NCI-H345 (cell line): ENCODE results near the gene KCNE4.
A peak's percentile ranks its signal among the peaks of the same experiment; 100 is the strongest.
"Not testable (repeated sequence)": the region's sequence is repeated elsewhere in the genome, so short reads cannot be mapped to it uniquely, and the experiment has no call there.

Experiments
- DNase-seq: peaks from one replicate; lab custom pipeline; 2025; lab: John Stamatoyannopoulos, UW

KCNE4 gene

DNA sequence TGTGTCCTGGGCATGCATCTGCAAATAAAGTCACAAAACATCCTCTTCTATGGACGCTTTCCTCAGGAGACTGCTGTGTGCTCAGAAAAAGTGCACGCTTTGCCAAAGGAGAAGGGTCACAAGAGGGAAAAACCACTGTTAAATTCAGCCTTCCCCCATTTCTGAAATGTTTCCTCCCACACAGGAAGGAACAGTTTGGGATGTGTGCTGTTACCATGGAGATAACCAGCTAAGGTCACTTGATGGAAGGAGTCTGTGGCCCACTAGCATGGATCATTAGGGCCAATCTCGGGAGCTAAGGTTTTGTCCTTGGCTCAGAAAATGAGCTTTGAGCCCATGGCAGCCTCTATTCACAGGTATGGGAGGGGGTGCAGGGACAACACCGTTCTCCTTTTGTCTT is 5.6 kb downstream of the KCNE4 start:
- no peak for DNase-seq

DNA sequence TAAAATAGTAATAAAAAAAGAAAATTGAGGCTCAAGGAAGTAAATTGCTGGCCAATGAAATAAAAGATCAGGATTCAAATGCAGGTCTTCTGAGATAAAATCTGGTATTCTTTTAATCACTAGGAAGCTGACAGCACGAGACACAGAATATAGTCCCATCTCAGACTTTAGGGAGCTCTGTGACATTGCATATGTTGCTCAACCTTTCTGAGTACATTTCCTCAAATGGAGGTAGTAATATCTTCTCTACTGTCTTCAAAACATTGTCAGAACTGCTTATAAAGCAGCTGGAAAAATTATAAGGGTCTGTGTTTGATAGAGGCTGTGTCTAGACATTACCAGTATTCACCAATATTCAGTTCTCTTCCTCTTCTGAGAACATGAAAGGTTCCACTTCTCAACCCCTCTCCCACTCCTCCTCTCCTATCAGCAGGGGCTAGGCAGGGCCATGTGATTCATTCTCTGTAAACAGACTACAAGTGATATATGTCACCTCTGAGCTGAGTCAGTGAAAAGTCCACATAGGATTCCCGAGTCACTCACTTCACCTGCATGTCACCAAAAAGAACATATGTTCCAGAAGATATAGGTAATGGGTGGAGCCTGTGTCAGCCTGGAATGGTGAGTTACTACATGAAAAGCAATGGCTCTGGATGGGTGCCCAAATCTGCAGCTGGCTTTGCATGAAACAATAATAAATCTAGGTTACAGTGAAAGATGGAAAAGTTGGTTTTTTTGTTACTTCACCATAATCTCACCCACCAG is 7.1 kb downstream of the KCNE4 start:
- peak; percentile 62 for DNase-seq

DNA sequence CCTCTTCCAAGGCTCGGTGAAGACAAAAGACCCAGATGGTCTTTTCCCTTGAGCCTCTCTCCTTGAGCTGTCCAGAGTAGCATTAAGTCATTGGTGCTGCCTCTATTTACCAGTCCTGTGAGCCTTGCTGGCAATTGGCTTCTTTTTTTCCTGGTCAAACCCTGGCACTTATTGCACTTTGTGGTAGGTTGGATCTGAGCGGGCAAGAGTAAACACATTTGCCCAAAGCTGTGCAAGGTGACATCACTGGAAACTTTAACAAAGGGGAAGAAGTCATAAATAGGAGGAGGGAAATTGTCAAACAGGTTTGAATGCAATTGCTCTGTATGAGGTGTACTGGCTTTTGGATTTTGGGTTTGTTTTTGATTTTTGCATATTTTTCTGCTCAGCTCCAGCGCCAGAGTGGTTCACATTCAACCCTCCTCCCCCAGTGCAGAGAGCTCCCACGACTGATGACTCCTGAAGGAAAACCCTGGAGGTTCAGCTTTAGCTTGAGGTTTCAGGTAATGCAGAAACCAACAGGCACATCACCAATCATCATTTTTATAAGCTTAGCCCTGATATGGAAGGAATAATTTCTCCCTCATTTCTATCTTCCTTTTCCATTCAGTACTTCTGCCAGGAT is 8.3 kb downstream of the KCNE4 start:
- no peak for DNase-seq

DNA sequence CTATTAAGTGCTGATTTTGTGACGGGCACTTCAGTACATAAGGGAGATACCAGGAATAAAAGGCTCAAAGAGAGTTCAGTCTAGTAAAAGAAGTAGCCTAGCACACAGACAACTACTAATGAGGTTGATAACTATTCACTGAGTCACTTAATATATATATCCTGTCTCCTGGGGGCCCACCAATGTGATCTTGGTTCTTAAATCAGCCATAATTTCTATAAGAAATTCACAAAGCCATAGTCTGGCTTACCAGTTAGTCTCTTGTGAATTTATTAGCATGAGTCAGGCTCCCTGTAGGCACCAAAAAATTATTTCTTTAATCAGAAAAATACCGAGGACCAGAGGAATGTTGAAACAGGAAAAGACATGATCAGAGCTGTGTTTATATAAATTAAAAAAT is 10.4 kb downstream of the KCNE4 start:
- no peak for DNase-seq

DNA sequence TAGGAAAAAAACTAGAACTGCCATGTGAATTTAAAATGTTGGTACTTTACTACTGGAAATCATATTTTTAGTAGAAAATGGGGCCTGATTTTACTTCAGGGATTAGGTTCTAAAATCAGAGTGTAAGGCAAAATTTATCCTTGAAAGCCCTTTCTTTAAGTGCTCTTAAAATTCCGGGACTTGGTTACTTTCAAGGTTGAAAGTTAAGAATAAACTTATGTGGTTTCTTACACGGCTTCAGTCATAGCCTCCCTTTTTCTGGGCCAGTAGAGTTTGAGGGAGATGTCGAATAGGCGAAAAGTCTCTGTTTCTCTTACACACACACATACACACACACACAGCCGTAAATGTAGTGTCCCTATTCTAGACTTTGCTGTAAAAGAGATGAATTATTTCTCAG is 13.1 kb downstream of the KCNE4 start:
- DNase-seq, result no peak

DNA sequence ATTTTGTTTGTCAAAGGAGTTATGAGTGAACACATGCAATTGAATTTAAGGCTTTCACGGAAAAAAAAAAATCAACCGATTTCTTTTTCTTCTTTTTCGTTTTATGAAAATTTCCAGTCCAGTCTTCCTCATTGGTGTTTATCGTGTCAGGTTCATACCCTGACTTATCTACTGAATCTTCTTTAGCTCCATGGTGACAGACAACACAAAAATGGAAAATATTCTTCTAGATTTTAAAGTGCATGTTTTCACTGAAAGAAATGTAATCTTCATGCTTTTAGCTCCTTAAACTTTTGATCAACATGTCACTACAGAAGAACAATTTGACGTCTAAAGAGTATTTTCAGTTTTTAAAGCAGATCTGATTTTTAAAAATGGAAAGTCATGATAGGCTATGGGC is 14.7 kb downstream of the KCNE4 start:
- DNase-seq, result no peak

DNA sequence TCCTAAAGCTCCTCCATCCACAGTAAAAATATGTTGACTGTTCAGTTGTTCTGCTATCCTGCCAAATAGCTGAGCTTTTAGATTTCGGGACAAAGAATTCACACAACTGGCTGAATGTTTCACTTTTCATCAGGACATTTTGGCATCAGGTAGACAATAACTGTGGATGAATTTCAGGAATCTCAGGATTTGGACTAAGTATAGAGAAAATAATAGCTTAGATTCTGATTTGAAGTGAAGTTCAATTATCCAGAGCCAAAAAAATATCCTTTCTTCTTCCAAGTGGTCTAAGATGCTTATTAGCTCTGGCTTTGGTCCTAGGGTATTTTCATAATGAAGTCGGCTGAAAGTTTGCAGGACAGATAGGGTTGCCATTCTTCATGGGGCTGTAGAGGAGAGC is 16.1 kb downstream of the KCNE4 start:
- no peak for DNase-seq

DNA sequence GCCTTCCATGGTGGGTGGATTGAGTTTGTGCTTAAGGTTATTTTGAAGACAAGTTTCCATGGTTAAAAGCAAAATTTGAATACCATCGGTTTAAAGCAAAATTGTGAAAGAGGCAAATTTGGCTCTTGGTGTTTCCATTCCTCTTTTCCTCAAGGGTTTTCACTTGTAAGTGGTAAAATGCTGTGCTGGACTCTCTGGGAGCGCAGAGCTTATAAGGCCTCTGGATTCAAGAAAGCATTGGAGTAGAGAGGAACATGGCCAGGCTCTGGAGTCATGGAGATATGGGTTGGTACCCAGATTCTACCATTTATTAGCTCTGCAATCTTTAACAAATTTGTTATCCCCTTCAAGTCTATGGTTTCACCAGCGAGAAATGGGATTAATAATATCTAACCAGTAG is 17.5 kb downstream of the KCNE4 start:
- no peak for DNase-seq

DNA sequence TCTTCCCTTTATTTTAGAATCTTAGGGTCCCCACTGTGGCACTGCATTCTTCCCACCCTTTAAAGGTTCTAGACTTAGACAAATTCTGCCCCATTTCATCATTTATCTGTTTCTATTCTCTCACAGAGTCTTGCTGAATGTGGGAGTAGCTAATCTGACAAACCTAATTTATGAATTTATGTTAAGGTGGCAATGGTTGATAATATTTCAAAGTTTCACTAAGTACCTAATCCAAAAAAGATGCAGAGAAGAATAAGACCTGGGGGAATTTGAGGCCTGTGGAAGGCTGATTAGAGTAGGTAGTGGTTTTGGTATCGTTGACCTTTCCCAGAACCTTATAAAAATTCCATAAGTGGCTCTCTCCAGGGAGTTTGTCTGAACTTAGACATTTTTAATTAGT is 18.0 kb downstream of the KCNE4 start:
- no peak for DNase-seq

DNA sequence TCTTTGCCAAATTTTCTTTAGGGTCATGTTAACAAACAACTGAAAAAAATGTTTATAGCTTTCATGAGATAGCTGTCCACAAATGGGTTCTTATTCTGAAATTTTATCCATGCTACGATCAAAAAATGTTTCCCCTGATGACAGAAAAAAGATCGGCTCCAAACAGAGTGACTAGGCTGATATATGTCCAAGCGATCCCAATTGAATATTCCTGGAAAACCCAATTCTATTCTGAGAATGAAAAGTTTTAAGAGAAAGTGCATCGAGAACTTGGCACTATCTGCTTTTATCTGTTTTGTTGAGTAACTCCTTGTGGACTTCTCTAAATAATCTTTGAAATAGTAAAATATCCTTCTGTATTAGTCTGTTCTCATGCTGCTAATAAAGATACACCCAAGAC is 19.1 kb downstream of the KCNE4 start:
- no peak for DNase-seq

DNA sequence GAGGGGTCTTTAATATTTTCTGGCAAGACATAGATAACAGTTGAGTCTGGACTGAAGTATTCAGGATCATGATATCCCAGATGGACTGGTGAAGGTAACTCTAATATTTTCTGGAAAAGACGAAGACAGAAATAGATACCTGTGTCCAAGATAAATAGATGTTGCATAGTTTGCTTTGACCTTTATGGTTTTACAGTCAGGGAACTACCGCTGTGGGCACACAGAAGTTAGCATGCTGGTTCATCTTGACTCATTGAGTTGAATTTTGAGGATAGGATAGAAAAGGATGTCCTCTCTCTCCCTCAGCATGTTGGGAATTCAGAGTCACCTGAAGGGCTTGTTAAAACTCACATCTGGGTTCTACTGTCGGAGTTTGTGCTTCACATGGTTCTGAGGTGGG is 20.8 kb downstream of the KCNE4 start:
- no peak for DNase-seq

DNA sequence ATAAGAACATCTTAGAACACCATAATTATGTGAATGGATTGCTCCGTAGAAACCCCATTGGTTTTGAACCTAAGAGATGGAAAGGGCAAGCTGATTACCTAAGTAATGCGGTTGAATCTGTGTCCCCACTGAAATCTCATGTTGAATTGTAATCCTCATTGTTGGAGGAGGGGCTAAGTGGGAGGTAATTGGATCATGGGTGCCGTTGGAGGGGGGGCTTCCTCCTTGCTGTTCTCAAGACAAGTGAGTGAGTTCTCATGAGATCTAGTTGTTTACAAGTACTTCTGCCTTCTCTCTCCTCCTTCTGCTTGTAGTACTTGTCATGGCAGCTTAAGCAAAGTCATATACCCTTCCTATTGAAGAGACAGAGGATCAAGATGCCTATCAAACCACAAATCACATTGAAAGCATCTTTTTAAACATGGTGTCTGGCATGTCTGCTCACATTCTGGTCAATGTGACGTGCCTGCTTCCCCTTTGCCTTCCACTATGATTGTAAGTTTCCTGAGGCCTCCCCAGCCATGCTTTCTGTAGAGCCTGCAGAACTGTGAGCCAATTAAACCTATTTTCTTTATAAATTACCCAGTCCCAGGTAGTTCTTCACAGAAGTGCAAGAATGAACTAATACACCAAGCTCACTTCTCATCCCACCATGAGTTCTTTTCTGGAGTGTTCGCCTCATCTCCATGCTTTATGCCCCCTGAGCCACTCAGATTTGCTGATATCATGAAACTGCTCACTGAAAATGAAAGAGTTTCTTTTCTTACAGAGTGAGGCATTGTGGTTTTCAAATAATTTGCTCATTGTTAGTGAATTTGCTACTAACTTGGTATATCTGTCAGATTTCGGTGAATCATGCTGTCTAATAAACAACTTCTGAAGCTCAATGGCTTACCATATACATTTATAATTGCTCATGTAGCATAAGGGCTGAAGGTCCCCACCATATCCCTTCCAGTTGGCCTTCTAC is 23.6 kb downstream of the KCNE4 start:
- DNase-seq, result no peak

DNA sequence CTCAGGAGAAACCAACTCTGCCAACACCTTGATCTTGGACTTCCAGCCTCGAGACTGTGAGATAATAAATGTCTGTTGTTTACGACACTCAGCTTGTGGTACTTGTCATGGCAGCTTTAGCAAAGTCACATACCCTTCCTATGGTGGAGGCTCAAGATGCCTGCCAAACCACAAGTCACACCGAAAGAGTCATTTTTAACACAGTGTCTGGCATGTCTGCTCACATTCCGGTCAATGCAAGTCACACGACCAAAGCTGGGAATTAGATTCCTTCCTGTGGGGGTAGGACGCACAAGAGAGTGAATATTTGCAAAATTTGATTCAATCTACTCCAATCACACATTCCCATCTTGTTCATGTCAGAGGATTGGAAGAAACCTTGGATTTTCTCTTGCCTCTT is 24.6 kb downstream of the KCNE4 start:
- no peak for DNase-seq

DNA sequence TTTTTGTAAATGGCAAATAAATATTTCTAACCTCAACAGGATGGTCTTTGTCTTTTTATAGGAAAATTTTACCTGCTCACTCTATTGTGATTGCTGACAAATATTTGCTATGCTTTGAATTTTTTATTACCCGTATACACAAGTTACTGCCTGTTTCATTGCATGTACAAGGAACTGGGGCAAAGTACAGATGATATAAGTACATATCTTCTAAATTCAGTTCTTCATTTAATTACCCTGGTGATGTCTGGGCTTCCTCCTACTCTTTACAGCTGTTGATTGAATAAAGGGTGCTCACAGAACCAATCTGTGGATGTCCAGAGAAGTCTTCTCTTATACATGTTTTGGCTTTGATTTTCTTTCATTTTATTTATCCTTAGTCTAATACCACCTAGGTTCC is 26.5 kb downstream of the KCNE4 start:
- DNase-seq, result no peak

DNA sequence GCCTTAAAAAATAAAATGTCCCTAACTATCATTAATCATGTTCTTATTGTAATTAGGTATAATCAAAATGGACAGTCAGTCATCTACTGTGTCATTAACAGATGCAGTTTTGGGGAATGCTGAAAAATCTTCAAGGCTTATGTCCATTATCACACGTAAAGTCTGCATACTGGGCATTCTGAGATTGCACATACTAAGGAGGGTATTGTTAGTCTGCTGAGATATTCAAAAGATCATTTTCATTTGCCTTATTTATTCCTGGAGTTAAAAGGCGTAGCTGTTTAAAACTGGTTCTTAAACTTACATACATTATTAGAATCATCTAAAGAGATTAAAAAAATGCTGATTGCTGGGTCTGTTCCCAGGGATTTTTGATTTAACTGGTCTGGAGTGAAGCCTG is 27.4 kb downstream of the KCNE4 start:
- no peak for DNase-seq

DNA sequence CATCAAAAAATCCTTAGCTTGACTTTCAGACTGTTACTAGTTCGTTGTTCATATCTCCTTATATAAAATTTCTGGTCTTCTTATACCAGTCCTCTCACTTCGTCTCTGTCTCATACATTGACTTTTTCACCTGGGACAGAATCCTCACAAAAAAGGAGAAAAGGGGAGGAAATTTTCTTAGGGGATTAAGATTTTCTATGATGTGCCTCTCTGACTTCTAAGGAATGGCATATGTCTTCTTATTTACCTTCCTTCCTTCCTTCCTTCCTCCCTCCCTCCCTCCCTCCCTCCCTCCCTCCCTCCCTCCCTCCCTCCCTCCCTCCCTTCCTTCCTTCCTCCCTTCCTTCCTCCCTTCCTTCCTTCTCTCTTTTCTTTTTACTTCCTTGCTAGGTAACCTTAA is 27.9 kb downstream of the KCNE4 start:
- DNase-seq, result no peak

DNA sequence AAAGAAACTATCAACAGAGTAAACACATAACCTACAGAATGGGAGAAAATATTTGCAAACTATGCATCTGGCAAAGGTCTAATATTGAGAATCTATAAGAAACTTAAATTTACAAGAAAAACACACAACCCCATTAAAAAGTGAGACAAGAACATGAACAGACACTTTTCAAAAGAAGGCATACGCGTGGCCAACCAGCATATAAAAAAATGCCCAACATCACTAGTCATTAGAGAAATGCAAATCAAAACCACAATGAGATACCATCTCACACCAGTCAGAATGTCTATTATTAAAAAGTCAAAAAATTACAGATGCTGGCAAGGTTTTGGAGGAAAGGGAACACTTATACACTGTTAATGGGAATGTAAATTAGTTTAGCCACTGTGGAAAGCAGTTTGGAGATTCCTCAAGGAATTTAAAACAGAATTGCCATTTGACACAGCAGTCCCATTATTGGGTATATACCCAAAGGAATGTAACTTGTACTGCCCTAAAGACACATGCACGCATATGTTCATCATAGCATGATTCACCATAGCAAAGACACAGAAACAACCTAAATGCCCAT is 28.9 kb downstream of the KCNE4 start:
- not testable (repeated sequence) for DNase-seq

DNA sequence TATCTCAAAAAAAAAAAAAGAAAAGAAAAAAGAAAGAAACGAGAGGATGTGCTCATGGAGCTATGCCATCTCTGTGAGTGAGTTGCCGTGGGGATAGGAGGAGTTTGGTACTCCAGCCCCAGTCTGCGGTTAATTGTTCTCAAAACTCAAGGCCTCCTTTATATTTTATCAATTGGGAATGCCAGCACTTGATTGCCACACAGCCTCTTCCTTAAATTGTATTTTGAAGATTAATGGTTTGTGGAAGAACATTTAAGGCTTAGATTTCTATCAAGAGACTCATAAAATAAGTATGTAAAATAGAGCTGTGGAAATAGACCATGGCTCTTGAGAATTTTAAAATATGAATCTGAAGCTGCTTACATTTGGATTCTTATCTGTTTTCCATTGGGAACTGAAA is 29.8 kb downstream of the KCNE4 start:
- DNase-seq, result no peak

DNA sequence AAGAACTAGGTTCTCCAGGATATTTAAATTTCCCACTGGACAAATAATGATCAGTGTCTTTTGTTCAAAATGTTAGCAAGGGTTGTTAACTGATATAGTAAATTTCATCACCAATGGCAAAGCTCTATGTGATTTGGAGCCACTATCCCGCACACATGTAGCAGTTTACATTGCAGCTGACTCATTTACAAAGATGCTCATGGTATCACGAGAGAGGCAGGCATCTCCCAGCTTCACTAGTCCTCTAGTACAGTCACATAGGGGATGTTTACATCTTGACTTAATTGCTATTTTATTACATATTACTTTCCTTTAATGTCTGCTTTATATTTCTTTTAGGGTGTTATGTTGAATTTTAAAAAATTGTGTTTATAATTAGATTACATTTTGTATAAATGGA is 30.7 kb downstream of the KCNE4 start:
- no peak for DNase-seq

DNA sequence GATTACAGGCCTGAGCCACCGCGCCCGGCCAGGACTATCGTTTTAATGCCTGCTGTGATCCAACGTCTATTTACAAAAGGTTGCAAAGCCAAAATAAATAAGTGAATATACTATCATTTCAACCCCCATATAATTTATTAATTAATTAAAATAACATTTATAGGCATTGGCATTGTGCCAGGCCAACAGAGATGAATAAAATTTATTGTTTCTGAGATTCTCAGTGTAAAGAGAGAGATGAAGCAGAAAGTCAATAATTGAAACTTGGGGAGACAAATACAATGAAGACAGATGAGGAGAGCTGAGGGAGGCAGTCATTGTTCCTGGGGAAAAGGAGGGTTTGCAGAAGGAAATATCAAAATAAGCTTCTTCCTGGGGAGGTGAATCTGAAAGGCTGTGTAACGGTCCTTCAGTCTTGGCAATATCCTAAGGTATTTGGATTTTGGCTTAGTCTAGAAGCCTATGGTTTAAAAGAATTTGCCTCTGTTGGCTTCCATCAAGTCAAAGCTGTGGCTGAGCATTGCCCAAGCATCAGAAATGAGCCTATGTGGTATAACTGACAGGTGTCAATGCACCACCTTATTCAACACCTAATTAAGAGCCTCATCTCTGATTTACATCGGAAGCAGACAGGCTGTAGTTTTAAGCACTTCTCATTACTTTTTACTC is 31.5 kb downstream of the KCNE4 start:
- no peak for DNase-seq

DNA sequence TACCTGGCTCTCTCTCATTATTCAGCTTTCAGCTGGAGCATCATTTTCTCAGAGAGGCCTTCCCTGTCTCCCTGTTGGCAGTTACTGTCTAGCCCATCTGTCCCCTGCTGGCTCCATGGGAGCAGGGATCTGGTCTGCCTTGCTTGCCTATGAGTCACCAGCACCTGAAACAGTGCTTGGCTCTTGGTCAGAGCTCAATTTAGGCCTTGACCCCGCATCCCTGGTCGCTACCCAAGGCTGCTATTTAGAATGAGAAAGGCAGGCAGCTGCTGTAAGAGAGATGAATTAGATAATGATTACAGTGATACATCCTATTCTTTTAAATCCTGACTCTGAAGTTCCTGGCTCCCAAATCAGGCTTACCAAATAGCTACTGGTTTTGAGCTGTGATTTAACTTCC is 32.9 kb downstream of the KCNE4 start:
- DNase-seq, result no peak

DNA sequence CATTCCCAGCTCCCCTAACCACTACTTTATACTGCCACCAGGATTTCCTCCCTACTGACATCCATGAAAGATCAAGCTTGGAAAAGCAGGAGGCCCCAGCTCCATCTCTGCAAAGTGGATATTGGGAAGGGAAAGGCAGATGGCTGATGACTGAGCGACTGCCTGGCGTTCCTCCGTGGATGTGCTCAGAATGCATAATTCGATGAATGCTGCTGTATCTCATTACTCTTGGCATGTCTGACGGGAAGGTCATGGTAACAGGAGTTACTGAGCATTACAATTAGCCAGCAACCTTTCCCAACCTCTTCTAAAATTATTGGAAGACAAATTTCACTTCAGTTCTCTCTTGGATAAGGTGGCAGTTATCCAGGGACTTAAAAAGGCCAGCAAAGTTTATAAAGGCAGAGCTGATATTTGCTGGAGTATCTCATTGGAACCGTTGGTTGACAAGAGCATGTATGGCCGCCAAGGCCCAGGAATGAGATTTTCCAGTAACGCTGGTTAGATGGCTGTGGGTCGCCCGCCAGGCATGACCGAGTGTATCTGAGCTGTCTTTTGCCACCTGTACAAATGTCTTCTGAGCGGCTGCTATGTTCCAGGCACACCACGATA is 34.5 kb downstream of the KCNE4 start:
- DNase-seq, result no peak
